Loucy (cell line): ENCODE results near the gene PGLYRP3.

Source experiments
- EZH2phosphoT487 ChIP-seq: fragments of 200-600 bp; IDR thresholded peaks from 2 replicates; pipeline ENCODE4 v1.6.1; 2018; ENCODE audit warnings: antibody characterized with exemption, mild to moderate bottlenecking, moderate library complexity, borderline replicate concordance
- TF ChIP-seq, protein P1 (sequence below): fragments of 200-600 bp; sonication (generic); conservative IDR thresholded peaks from 2 replicates; pipeline ENCODE4 v1.5.1; 2014; ENCODE audit warnings: mild to moderate bottlenecking, antibody characterized with exemption, low read length

DNA sequence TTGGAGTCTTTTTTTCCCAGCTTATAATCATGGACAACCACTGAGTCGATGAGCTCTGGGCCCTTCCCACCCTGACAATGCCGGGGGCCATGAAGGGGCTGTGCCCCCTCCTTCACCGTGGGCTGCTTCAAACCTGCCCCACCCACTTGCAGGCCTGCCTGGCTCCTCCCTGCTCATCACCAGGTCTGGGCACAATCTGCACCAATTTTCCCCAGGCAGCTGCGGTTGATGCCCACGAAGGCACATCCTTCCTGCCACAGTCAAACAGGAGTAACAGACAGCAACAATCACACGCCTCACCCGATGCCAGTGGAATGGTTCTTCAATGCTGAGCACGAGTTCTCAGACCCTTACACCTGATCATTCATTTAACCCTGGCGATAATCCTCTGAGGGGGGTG lies 18.9 kb downstream of the PGLYRP3 start:
- TF ChIP-seq, protein P1, sequence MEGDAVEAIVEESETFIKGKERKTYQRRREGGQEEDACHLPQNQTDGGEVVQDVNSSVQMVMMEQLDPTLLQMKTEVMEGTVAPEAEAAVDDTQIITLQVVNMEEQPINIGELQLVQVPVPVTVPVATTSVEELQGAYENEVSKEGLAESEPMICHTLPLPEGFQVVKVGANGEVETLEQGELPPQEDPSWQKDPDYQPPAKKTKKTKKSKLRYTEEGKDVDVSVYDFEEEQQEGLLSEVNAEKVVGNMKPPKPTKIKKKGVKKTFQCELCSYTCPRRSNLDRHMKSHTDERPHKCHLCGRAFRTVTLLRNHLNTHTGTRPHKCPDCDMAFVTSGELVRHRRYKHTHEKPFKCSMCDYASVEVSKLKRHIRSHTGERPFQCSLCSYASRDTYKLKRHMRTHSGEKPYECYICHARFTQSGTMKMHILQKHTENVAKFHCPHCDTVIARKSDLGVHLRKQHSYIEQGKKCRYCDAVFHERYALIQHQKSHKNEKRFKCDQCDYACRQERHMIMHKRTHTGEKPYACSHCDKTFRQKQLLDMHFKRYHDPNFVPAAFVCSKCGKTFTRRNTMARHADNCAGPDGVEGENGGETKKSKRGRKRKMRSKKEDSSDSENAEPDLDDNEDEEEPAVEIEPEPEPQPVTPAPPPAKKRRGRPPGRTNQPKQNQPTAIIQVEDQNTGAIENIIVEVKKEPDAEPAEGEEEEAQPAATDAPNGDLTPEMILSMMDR, result no peak
- no peak for TF ChIP-seq EZH2phosphoT487
